Colonic mucosa (tissue), 4 donors: ENCODE results near the gene ECM2. TPM values are rescaled to one million over a fixed set of nuclear protein-coding genes. Genes with fewer than 3 reads are reported as not detected.

ENCODE experiments used
- DNase-seq: peaks from one replicate; pipeline ENCODE4 v3.0.0-alpha.2; 2020
- H3K27ac ChIP-seq: fragments of 200-600 bp; one replicate; pipeline ENCODE4 v1.8.0; 2021
- H3K27me3 ChIP-seq: fragments of 200-600 bp; one replicate; pipeline ENCODE4 v1.8.0; 2021
- H3K36me3 ChIP-seq: fragments of 200-600 bp; one replicate; pipeline ENCODE4 v1.8.0; 2021
- H3K4me1 ChIP-seq: fragments of 200-600 bp; one replicate; pipeline ENCODE4 v1.8.0; 2021; ENCODE audit warnings: mild to moderate bottlenecking
- H3K4me3 ChIP-seq: fragments of 200-600 bp; one replicate; pipeline ENCODE4 v1.8.0; 2021
- H3K9ac ChIP-seq, 2 donors: one replicate each; pipeline ENCODE4 v1.7.0; 2013; ENCODE audit warnings: control low read depth in 2 of 2, low read depth in 2 of 2, low read length in 2 of 2
- H3K9me3 ChIP-seq: fragments of 200-600 bp; one replicate; pipeline ENCODE4 v1.8.0; 2021
- CTCF ChIP-seq: fragments of 200-600 bp; IDR thresholded peaks from one replicate; pipeline ENCODE4 v1.8.0; 2022; ENCODE audit warnings: antibody characterized with exemption, mild to moderate bottlenecking
- intact Hi-C: fragments of 100-400 bp; cut with DNase I; formaldehyde crosslinking; loops from one replicate; pipeline ENCODE4 v1.14.1; 2022
- total RNA-seq, 2 donors: library from RNA; stranded (reverse); fragmentation: NEBNext Ultra II Directional in 1 of 2; extraction: Animal tissue kit (Norgen Biotek cat#: 25700) in 1 of 2; gene quantifications; one replicate each; pipeline ENCODE4 v1.2.1, GENCODE V29; 2021
- donor health status: healthy.
- donor health status: DM: no; HTN: no; CAD: no.
- donor health status: DM: no; HTN: no; CAD: no.

ECM2 gene
- total RNA-seq, 2 donors from 2014 or later, result 0.30 to 3.8 TPM

- Histone ChIP-seq H3K9me3 (no peaks in the 10 kb centered on the region), H3K36me3 (no peaks in the 10 kb centered on the region), H3K27ac (no peak overlapping the region), H3K4me1 (no peaks in the 10 kb centered on the region), H3K4me3 (no peak overlapping the region), H3K9ac (no peak overlapping the region), H3K27me3 (no peaks in the 10 kb centered on the region)
- no peak for DNase-seq
- intact Hi-C loops, result no loop called here
- TF ChIP-seq CTCF, result no peak
Measured at GRCh38 chr9:92518199-92518598, 17.6 kb downstream of the ECM2 start.

- no peaks in the 10 kb centered on the region for H3K36me3 ChIP-seq
- no peaks in the 10 kb centered on the region for H3K9me3 ChIP-seq
- no peak overlapping the region for H3K4me3 ChIP-seq
- DNase-seq, result no peak
- H3K27me3 ChIP-seq, result no peaks in the 10 kb centered on the region
- H3K4me1 ChIP-seq, result no peaks in the 10 kb centered on the region
- H3K9ac ChIP-seq, result no peak overlapping the region
- H3K27ac ChIP-seq, result no peak overlapping the region
- intact Hi-C loops, result no loop called here
- no peak for TF ChIP-seq CTCF
Measured at GRCh38 chr9:92517046-92517445, 18.7 kb downstream of the ECM2 start.

GRCh38 chr9:92516521-92516920, 19.3 kb downstream of the ECM2 start:
- Histone ChIP-seq H3K9me3 (no peaks in the 10 kb centered on the region), H3K27me3 (no peaks in the 10 kb centered on the region), H3K27ac (no peak overlapping the region), H3K4me3 (no peak overlapping the region), H3K4me1 (no peaks in the 10 kb centered on the region), H3K36me3 (no peaks in the 10 kb centered on the region), H3K9ac (no peak overlapping the region)
- intact Hi-C loops, result no loop called here
- DNase-seq, result no peak
- no peak for TF ChIP-seq CTCF

- H3K9ac ChIP-seq, result no peak overlapping the region
- TF ChIP-seq CTCF, result no peak
- H3K4me3 ChIP-seq, result no peak overlapping the region
- H3K27me3 ChIP-seq, result no peaks in the 10 kb centered on the region
- intact Hi-C loops, result no loop called here
- H3K36me3 ChIP-seq, result no peaks in the 10 kb centered on the region
- DNase-seq, result no peak
- no peaks in the 10 kb centered on the region for H3K4me1 ChIP-seq
- H3K9me3 ChIP-seq, result no peaks in the 10 kb centered on the region
- H3K27ac ChIP-seq, result no peak overlapping the region
Measured at GRCh38 chr9:92514635-92515034, 21.2 kb downstream of the ECM2 start.

GRCh38 chr9:92513349-92513748, 22.4 kb downstream of the ECM2 start:
- no peaks in the 10 kb centered on the region for H3K4me1 ChIP-seq
- TF ChIP-seq CTCF, result no peak
- no peak overlapping the region for H3K27ac ChIP-seq
- no peaks in the 10 kb centered on the region for H3K9me3 ChIP-seq
- no peak overlapping the region for H3K9ac ChIP-seq
- DNase-seq, result no peak
- no peak overlapping the region for H3K4me3 ChIP-seq
- intact Hi-C loops, result no loop called here
- no peaks in the 10 kb centered on the region for H3K36me3 ChIP-seq
- no peaks in the 10 kb centered on the region for H3K27me3 ChIP-seq

GRCh38 chr9:92512622-92513021, 23.2 kb downstream of the ECM2 start:
- no peaks in the 10 kb centered on the region for H3K4me1 ChIP-seq
- H3K9me3 ChIP-seq, result no peaks in the 10 kb centered on the region
- DNase-seq, result no peak
- H3K27me3 ChIP-seq, result no peaks in the 10 kb centered on the region
- H3K36me3 ChIP-seq, result no peaks in the 10 kb centered on the region
- TF ChIP-seq CTCF, result no peak
- no peak overlapping the region for H3K27ac ChIP-seq
- no peak overlapping the region for H3K4me3 ChIP-seq
- no peak overlapping the region for H3K9ac ChIP-seq
- intact Hi-C loops, result no loop called here
